GM12872 (cell line): ENCODE results near the gene DOCK4.

Experiments
- TF ChIP-seq, protein P1 (sequence below): IDR thresholded peaks from 3 replicates; pipeline ENCODE4 v1.5.1; 2011; ENCODE audit warnings: low read depth, mild to moderate bottlenecking, low read length, moderate library complexity; ENCODE audit not compliant: insufficient read depth

The DOCK4 gene

DNA sequence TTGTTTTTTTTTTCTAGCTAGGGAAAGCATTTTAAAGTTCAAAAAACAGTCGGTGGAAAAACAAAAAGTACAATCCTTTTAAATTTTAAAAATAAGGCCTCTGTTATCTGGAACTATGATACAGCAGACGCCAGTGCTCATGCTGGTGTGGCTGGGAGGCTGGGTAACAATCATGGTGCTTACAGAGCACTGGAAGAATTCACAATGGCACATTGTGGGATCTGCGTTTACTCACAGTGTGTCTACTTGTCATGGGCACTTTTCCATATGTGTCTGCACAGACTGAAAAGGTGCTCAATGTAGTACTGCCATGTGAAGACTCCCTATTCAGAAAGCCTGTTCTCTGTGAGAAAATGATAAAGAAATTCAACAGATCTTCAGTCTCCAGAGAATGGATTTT is 365.7 kb downstream of the DOCK4 start:
- TF ChIP-seq, protein P1, sequence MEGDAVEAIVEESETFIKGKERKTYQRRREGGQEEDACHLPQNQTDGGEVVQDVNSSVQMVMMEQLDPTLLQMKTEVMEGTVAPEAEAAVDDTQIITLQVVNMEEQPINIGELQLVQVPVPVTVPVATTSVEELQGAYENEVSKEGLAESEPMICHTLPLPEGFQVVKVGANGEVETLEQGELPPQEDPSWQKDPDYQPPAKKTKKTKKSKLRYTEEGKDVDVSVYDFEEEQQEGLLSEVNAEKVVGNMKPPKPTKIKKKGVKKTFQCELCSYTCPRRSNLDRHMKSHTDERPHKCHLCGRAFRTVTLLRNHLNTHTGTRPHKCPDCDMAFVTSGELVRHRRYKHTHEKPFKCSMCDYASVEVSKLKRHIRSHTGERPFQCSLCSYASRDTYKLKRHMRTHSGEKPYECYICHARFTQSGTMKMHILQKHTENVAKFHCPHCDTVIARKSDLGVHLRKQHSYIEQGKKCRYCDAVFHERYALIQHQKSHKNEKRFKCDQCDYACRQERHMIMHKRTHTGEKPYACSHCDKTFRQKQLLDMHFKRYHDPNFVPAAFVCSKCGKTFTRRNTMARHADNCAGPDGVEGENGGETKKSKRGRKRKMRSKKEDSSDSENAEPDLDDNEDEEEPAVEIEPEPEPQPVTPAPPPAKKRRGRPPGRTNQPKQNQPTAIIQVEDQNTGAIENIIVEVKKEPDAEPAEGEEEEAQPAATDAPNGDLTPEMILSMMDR = no peak

DNA sequence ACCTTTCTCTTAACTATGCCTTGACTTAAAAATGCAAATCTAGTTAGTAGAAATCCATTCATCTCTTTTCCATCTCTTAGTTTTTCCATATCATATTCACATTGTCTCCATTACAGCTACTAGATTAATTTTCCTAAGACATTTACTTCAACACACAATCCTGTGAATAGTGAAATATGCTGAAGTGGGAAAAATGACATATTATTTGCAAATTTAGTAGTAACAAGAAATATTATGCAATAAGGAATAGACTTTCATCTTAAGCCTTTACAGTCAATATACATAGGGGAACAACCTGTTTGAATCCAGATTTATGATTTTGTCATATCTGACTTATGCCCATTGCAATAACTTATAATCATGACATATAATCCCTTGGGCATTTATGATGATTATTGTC is 366.9 kb downstream of the DOCK4 start:
- TF ChIP-seq, protein P1 = no peak

DNA sequence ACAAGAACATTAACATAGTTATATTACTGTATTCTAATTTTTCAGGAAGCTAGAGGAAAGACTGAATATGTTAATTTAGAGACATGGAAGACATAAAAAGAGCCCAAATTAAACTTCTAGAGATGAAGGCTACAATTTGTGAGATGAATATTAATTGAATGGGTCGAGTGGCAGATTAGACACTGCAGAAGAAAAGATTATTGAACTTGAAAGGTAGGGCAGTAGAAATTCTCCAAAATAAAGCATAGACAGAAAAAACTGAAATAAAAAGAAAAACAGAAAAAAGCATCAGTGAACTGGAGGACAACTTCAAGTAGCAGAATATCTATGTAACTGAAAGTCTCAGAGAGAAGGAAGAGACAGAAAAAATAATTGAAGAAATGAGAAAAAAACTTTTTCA is 369.6 kb downstream of the DOCK4 start:
- TF ChIP-seq, protein P1 = no peak

GRCh38 chr7:111835066-111835465 is 371.1 kb downstream of the DOCK4 start:
- TF ChIP-seq, protein P1 = no peak

- TF ChIP-seq, protein P1 = no peak
These were observed 371.8 kb downstream of the DOCK4 start for GRCh38 chr7:111834367-111834766.

- TF ChIP-seq, protein P1 = no peak
These were observed 372.7 kb downstream of the DOCK4 start for GRCh38 chr7:111833466-111833865.

DNA sequence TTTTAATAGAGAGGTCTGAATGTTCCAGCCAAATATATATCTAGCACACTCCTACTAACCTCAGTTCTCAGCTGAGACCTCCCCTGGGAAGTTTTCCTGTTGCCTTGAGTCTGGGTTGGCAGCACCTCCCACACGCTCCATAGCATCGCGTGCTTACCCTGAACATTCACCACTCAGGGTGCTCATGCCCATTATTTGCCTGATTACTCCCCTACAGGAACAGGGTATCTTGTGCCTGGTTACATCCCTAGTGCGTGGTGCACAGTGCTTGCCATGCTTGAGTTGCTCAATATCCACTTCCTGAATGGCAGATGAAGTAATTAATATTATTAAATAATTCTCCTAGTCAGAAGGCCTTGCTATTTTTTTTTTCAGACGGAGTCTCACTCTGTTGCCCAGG is 374.0 kb downstream of the DOCK4 start:
- TF ChIP-seq, protein P1 = no peak

DNA sequence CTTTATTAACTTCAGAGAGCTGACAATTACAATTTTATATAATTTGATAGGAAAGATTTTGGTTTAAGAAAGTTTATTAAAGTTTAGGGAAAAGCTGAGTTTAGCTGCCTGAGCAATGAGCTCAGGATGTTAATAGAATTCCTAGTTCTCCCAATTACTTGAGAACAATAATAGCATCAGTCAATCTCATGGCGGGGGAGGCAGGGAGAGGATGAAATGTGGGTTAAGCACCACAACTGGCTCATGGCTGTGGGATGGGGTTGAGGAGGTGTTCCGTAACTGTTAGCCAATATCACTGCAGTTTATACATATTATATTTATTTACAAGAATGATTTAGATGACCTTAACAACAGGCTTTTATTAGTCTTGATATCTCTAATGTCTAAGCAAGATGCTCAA is 377.0 kb downstream of the DOCK4 start:
- TF ChIP-seq, protein P1 = no peak
